ENCODE results near the gene PRKCI. TPM values are rescaled to one million over a fixed set of nuclear protein-coding genes. Genes with fewer than 3 reads are reported as not detected.
"Not testable (repeated sequence)": the region's sequence is repeated elsewhere in the genome, so short reads cannot be mapped to it uniquely, and the experiment has no call there.

PRKCI gene
- total RNA-seq, 4 donors from 2014 or later, result 28.2 to 54.2 (median 34.3) TPM

GRCh38 chr3:170201527-170201926 is 20.7 kb upstream of the PRKCI start:
- WGBS, 2 donors, result 88 to 91% methylated on average over 5 of the region's 5 CpGs
- no peak for TF ChIP-seq EP300 (IDR thresholded peaks at IDR 0.05)
- no peak for TF ChIP-seq POLR2A (IDR thresholded peaks at IDR 0.05)
- no peak for TF ChIP-seq CTCF (IDR thresholded peaks at IDR 0.05)
- Histone ChIP-seq H3K27ac (no peak overlapping the region), H3K36me3 (no peaks in the 10 kb centered on the region), H3K4me3 (no peak overlapping the region), H3K27me3 (no peaks in the 10 kb centered on the region), H3K9me3 (no peaks in the 10 kb centered on the region), H3K4me1 (no peaks in the 10 kb centered on the region)
- DNase-seq (ENCODE audit: low spot score in 2 of 2), result no peak

GRCh38 chr3:170203457-170203856 is 18.8 kb upstream of the PRKCI start:
- TF ChIP-seq CTCF (IDR thresholded peaks at IDR 0.05) (no peak), EP300 (IDR thresholded peaks at IDR 0.05) (no peak), POLR2A (IDR thresholded peaks at IDR 0.05) (no peak)
- H3K4me3 ChIP-seq, result no peak overlapping the region
- 75 to 92% methylated on average over 4 of the region's 4 CpGs for WGBS, 2 donors
- DNase-seq (ENCODE audit: low spot score in 2 of 2), result no peak
- H3K27ac ChIP-seq, result no peak overlapping the region
- H3K36me3 ChIP-seq, result no peaks in the 10 kb centered on the region
- H3K9me3 ChIP-seq, result no peaks in the 10 kb centered on the region
- no peaks in the 10 kb centered on the region for H3K4me1 ChIP-seq
- H3K27me3 ChIP-seq, result no peaks in the 10 kb centered on the region

- no peak for TF ChIP-seq CTCF (IDR thresholded peaks at IDR 0.05)
- no peak for TF ChIP-seq EP300 (IDR thresholded peaks at IDR 0.05)
- Histone ChIP-seq H3K36me3 (no peaks in the 10 kb centered on the region), H3K27ac (no peak overlapping the region), H3K27me3 (no peaks in the 10 kb centered on the region), H3K4me1 (no peaks in the 10 kb centered on the region), H3K9me3 (no peaks in the 10 kb centered on the region), H3K4me3 (no peak overlapping the region)
- WGBS, 2 donors, result 49 to 59% methylated on average over 3 of the region's 3 CpGs
- no peak for DNase-seq (ENCODE audit: low spot score in 2 of 2)
Measured at GRCh38 chr3:170204023-170204472, 18.2 kb upstream of the PRKCI start.

- Histone ChIP-seq H3K27ac (no peak overlapping the region), H3K36me3 (no peaks in the 10 kb centered on the region), H3K9me3 (no peaks in the 10 kb centered on the region), H3K27me3 (no peaks in the 10 kb centered on the region), H3K4me1 (no peaks in the 10 kb centered on the region), H3K4me3 (no peak overlapping the region)
- TF ChIP-seq POLR2A (IDR thresholded peaks at IDR 0.05) (no peak), CTCF (IDR thresholded peaks at IDR 0.05) (no peak), EP300 (IDR thresholded peaks at IDR 0.05) (no peak)
- no peak for DNase-seq (ENCODE audit: low spot score in 2 of 2)
- WGBS, 2 donors, result 71 to 74% methylated on average over 10 of the region's 10 CpGs
Measured at GRCh38 chr3:170204509-170204908, 17.7 kb upstream of the PRKCI start.

GRCh38 chr3:170205302-170205701 is 16.9 kb upstream of the PRKCI start:
- H3K4me1 ChIP-seq, result no peaks in the 10 kb centered on the region
- H3K36me3 ChIP-seq, result no peaks in the 10 kb centered on the region
- TF ChIP-seq EP300 (IDR thresholded peaks at IDR 0.05), result no peak
- TF ChIP-seq POLR2A (IDR thresholded peaks at IDR 0.05), result no peak
- no peak for TF ChIP-seq CTCF (IDR thresholded peaks at IDR 0.05)
- H3K4me3 ChIP-seq, result no peak overlapping the region
- DNase-seq (ENCODE audit: low spot score in 2 of 2), result no peak
- no peaks in the 10 kb centered on the region for H3K9me3 ChIP-seq
- no peaks in the 10 kb centered on the region for H3K27me3 ChIP-seq
- no peak overlapping the region for H3K27ac ChIP-seq
- 22 to 26% methylated on average over 2 of the region's 2 CpGs for WGBS, 2 donors

- H3K27me3 ChIP-seq; H3K9me3 ChIP-seq; H3K36me3 ChIP-seq; H3K4me1 ChIP-seq; H3K4me3 ChIP-seq; DNase-seq (ENCODE audit: low spot score in 2 of 2); H3K27ac ChIP-seq: not testable (repeated sequence)
- 93 to 95% methylated on average over 11 of the region's 11 CpGs for WGBS, 2 donors
Measured at GRCh38 chr3:170206164-170206762, 16.0 kb upstream of the PRKCI start.
